ENCODE data around the gene GABPA. TPM values are rescaled to one million over a fixed set of nuclear protein-coding genes. Genes with fewer than 3 reads are reported as not detected.

GABPA gene
- total RNA-seq, 1 experiment from 2014 or later, result 24.8 TPM

- Mint-ChIP-seq H3K27ac (no peak overlapping the region), H3K9me3 (no peaks in the 10 kb centered on the region), H3K4me1 (peaks cover 8% of the 10 kb centered on the region), H3K4me3 (no peak overlapping the region), H3K36me3 (peaks cover 48% of the 10 kb centered on the region), H3K27me3 (ENCODE audit: low read depth) (no peaks in the 10 kb centered on the region)
- ChIA-PET POLR2A (interaction anchor here (0.6 kb wide), 1 partner anchor 28 kb away, joined by 3 read pairs; no protein-coding TSS in a partner anchor), CTCF (no interaction called here)
- TF ChIP-seq SMAD3 (CRISPR knock-in tag; IDR thresholded peaks at IDR 0.05; ENCODE audit: borderline replicate concordance), result no peak
- no peak for DNase-seq (ENCODE audit: low spot score)
- ATAC-seq, result no peak
These were observed 12.8 kb upstream of the GABPA start for GRCh38 chr21:25721987-25722386.

DNA sequence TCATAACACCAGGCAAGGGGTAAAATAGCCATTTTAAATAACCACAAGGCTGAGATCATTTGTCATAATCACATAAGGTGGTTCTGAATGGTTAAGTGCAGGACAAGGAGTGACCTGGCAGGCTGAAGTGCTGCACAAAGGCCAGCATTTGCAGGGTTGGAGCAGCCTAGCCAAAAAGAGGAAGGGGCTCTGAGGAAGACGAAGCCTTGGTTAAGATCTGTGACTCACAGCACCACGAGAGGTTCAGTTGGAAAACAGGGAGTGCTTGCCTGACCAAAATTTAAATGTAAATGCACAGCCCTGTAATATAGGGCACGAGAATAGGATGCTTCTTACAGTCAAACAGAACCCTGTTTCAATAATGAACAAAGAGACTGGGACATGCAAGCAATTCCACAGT, 12.1 kb upstream of the GABPA start:
- Mint-ChIP-seq H3K4me1 (peaks cover 3% of the 10 kb centered on the region), H3K36me3 (peaks cover 53% of the 10 kb centered on the region), H3K27me3 (ENCODE audit: low read depth) (no peaks in the 10 kb centered on the region), H3K9me3 (no peaks in the 10 kb centered on the region), H3K27ac (no peak overlapping the region), H3K4me3 (no peak overlapping the region)
- no peak for TF ChIP-seq TCF7 (CRISPR knock-in tag; IDR thresholded peaks at IDR 0.05; ENCODE audit: low read depth)
- TF ChIP-seq, protein P1, sequence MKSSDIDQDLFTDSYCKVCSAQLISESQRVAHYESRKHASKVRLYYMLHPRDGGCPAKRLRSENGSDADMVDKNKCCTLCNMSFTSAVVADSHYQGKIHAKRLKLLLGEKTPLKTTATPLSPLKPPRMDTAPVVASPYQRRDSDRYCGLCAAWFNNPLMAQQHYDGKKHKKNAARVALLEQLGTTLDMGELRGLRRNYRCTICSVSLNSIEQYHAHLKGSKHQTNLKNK (CRISPR knock-in tag; IDR thresholded peaks at IDR 0.05), result no peak
- no peak for TF ChIP-seq ERG (CRISPR knock-in tag; IDR thresholded peaks at IDR 0.05)
- TF ChIP-seq NFYB (CRISPR knock-in tag; conservative IDR thresholded peaks at IDR 0.05; ENCODE audit: low read depth), result no peak
- TF ChIP-seq ZNF532 (CRISPR knock-in tag; IDR thresholded peaks at IDR 0.05; ENCODE audit: borderline replicate concordance), result no peak
- TF ChIP-seq CREM (CRISPR knock-in tag; IDR thresholded peaks at IDR 0.05), result no peak
- no peak for TF ChIP-seq ZNF121 (CRISPR knock-in tag; IDR thresholded peaks at IDR 0.05)
- TF ChIP-seq SOX15 (CRISPR knock-in tag; IDR thresholded peaks at IDR 0.05), result no peak
- TF ChIP-seq CDX4 (CRISPR knock-in tag; IDR thresholded peaks at IDR 0.05; ENCODE audit: borderline replicate concordance), result no peak
- no peak for TF ChIP-seq SMAD4 (CRISPR knock-in tag; IDR thresholded peaks at IDR 0.05)
- TF ChIP-seq ESRRA (CRISPR knock-in tag; IDR thresholded peaks at IDR 0.05; ENCODE audit: borderline replicate concordance), result no peak
- TF ChIP-seq NFE2L1 (CRISPR knock-in tag; IDR thresholded peaks at IDR 0.05), result no peak
- no peak for TF ChIP-seq FOXP1 (CRISPR knock-in tag; IDR thresholded peaks at IDR 0.05; ENCODE audit: borderline replicate concordance)
- TF ChIP-seq ZNF317 (CRISPR knock-in tag; IDR thresholded peaks at IDR 0.05; ENCODE audit: borderline replicate concordance, low read depth), result no peak
- no peak for TF ChIP-seq SMAD3 (CRISPR knock-in tag; IDR thresholded peaks at IDR 0.05; ENCODE audit: borderline replicate concordance)
- CTCF ChIA-PET, result no interaction called here
- ATAC-seq (no peak), DNase-seq (ENCODE audit: low spot score) (no peak)
- POLR2A ChIA-PET, result no interaction called here

GRCh38 chr21:25732091-25732760, 2.5 kb upstream of the GABPA start:
- H3K27me3 Mint-ChIP-seq (ENCODE audit: low read depth), result no peaks in the 10 kb centered on the region
- H3K36me3 Mint-ChIP-seq, result peaks cover 28% of the 10 kb centered on the region
- H3K9me3 Mint-ChIP-seq, result no peaks in the 10 kb centered on the region
- H3K27ac Mint-ChIP-seq, result 0 out of 2 replicates have a peak overlapping the region, but pooled peaks have one; percentile 27
- no peak overlapping the region for H3K4me3 Mint-ChIP-seq
- ATAC-seq (no peak), DNase-seq (ENCODE audit: low spot score) (no peak)
- TF ChIP-seq ZNF232 (CRISPR knock-in tag; IDR thresholded peaks at IDR 0.05) (no peak), ZNF121 (CRISPR knock-in tag; IDR thresholded peaks at IDR 0.05) (0 out of 2 replicates have a peak, but pooled peaks have one; percentile 15), MYBL2 (CRISPR knock-in tag; IDR thresholded peaks at IDR 0.05) (no peak), ATF6 (CRISPR knock-in tag; IDR thresholded peaks at IDR 0.05) (no peak), ATF1 (CRISPR knock-in tag; IDR thresholded peaks at IDR 0.05) (no peak), NFYB (CRISPR knock-in tag; conservative IDR thresholded peaks at IDR 0.05; ENCODE audit: low read depth) (no peak), ETV6 (CRISPR knock-in tag; IDR thresholded peaks at IDR 0.05) (no peak)
- ChIA-PET POLR2A (no interaction called here), CTCF (no interaction called here)
- peaks cover 18% of the 10 kb centered on the region for H3K4me1 Mint-ChIP-seq
